ENCODE measurements around the gene TRABD2B. TPM values are rescaled to one million over a fixed set of nuclear protein-coding genes. Genes with fewer than 3 reads are reported as not detected.

Gene TRABD2B
- total RNA-seq, 1 experiment from 2014 or later = not detected

- TF ChIP-seq EZH2 (IDR thresholded peaks at IDR 0.05; ENCODE audit: borderline replicate concordance, low read depth, low read length, poor library complexity, severe bottlenecking) = no peak
- Histone ChIP-seq H3K9me3 (ENCODE audit: low read depth, low read length, poor library complexity, severe bottlenecking) (no peaks in the 10 kb centered on the region), H3K27ac (ENCODE audit: low read depth, low read length, poor library complexity, severe bottlenecking) (no peak overlapping the region), H3K4me1 (ENCODE audit: insufficient read depth, low read length, poor library complexity, severe bottlenecking) (no peaks in the 10 kb centered on the region), H3K36me3 (ENCODE audit: insufficient read depth, low read length, poor library complexity, severe bottlenecking) (no peaks in the 10 kb centered on the region), H3K27me3 (replicated peaks; ENCODE audit: insufficient read depth, low read depth, low read length, poor library complexity) (peaks cover 33% of the 10 kb centered on the region), H3K4me3 (ENCODE audit: low read depth, low read length, poor library complexity, severe bottlenecking) (no peak overlapping the region)
- DNase-seq (ENCODE audit: low spot score) = no peak
- BruUV-seq (replicated peaks) = no TSS peak
- ChIA-PET POLR2A (ENCODE audit: low non-redundant PET) (no interaction called here), CTCF (no interaction called here)
- intact Hi-C loops (cut with micrococcal nuclease; ENCODE audit: unreplicated experiment) = no loop called here
These were observed 272.1 kb downstream of the TRABD2B start for GRCh38 chr1:47725000-47725473.

GRCh38 chr1:47724432-47724999, 272.7 kb downstream of the TRABD2B start:
- TF ChIP-seq CTCF (conservative IDR thresholded peaks at IDR 0.05; ENCODE audit: low read depth, low read length) = no peak
- TF ChIP-seq EZH2 (IDR thresholded peaks at IDR 0.05; ENCODE audit: borderline replicate concordance, low read depth, low read length, poor library complexity, severe bottlenecking) = no peak
- POLR2A ChIA-PET (ENCODE audit: low non-redundant PET) = no interaction called here
- H3K4me1 ChIP-seq (ENCODE audit: insufficient read depth, low read length, poor library complexity, severe bottlenecking) = no peaks in the 10 kb centered on the region
- H3K4me3 ChIP-seq (ENCODE audit: low read depth, low read length, poor library complexity, severe bottlenecking) = no peak overlapping the region
- intact Hi-C loops (cut with micrococcal nuclease; ENCODE audit: unreplicated experiment) = no loop called here
- no peaks in the 10 kb centered on the region for H3K9me3 ChIP-seq (ENCODE audit: low read depth, low read length, poor library complexity, severe bottlenecking)
- no peak for DNase-seq (ENCODE audit: low spot score)
- no TSS peak for BruUV-seq (replicated peaks)
- H3K36me3 ChIP-seq (ENCODE audit: insufficient read depth, low read length, poor library complexity, severe bottlenecking) = no peaks in the 10 kb centered on the region
- H3K27me3 ChIP-seq (replicated peaks; ENCODE audit: insufficient read depth, low read depth, low read length, poor library complexity) = peaks cover 33% of the 10 kb centered on the region
- CTCF ChIA-PET = no interaction called here
- no peak overlapping the region for H3K27ac ChIP-seq (ENCODE audit: low read depth, low read length, poor library complexity, severe bottlenecking)

- Histone ChIP-seq H3K4me1 (ENCODE audit: insufficient read depth, low read length, poor library complexity, severe bottlenecking) (no peaks in the 10 kb centered on the region), H3K36me3 (ENCODE audit: insufficient read depth, low read length, poor library complexity, severe bottlenecking) (no peaks in the 10 kb centered on the region), H3K27me3 (replicated peaks; ENCODE audit: insufficient read depth, low read depth, low read length, poor library complexity) (peaks cover 46% of the 10 kb centered on the region), H3K4me3 (ENCODE audit: low read depth, low read length, poor library complexity, severe bottlenecking) (no peak overlapping the region), H3K9me3 (ENCODE audit: low read depth, low read length, poor library complexity, severe bottlenecking) (no peaks in the 10 kb centered on the region), H3K27ac (ENCODE audit: low read depth, low read length, poor library complexity, severe bottlenecking) (no peak overlapping the region)
- no peak for TF ChIP-seq EZH2 (IDR thresholded peaks at IDR 0.05; ENCODE audit: borderline replicate concordance, low read depth, low read length, poor library complexity, severe bottlenecking)
- TF ChIP-seq CTCF (conservative IDR thresholded peaks at IDR 0.05; ENCODE audit: low read depth, low read length) = no peak
- ChIA-PET CTCF (no interaction called here), POLR2A (ENCODE audit: low non-redundant PET) (interaction anchor here (0.6 kb wide), 1 partner anchor 94 kb away, joined by 3 read pairs; no protein-coding TSS in a partner anchor)
- no TSS peak for BruUV-seq (replicated peaks)
- DNase-seq (ENCODE audit: low spot score) = no peak
- intact Hi-C loops (cut with micrococcal nuclease; ENCODE audit: unreplicated experiment) = no loop called here
These were observed 274.1 kb downstream of the TRABD2B start for GRCh38 chr1:47722909-47723580.

Data from A673 (cell line).